ENCODE measurements around the gene PTPRCAP.
"Not testable (repeated sequence)": the region's sequence is repeated elsewhere in the genome, so short reads cannot be mapped to it uniquely, and the experiment has no call there.

Gene PTPRCAP

DNA sequence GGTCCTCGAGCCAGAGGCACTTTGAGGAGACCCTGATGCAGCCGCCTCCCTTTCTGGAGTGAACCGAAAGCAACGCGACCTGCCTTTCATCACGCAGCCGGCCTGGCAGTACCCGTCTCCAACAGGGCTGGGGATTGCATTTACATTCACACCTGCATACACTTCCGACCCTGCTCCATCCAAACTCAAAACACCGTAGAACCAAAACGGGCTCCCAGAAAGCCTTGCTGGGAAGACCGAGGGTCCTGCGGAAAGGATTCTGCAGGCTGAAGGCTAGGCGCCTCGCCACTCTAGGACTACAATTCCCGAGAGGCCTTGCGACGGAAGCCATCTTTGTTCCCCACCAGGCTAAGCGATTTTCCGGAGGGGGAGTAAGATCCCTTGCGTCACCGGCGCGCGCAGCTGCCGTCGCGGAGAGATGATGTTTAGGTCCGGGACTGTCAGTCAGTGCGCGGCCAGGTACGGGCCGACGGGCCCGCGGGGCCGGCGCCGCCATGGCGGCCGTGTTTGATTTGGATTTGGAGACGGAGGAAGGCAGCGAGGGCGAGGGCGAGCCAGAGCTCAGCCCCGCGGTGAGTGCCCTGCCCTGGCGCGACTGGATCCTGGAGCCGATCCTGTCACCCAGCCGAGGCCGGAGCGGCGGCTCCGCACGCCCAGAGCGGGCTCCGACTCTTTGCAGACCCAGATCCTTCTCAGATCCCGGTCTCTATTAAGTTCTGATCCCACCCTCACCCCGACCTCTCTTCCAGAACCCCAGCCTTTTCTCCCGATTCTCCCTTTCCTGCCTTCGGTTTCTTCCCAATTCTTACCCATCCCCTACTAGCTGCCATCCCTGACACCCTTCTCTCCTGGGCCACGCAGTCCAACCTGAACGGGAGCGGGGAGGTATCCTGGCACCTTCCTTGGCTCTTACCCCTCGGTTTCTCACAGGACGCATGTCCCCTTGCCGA, 9.2 kb downstream of the PTPRCAP start, which contains the start of gene RPS6KB2:
RPS6KB2 (plus strand) TSS at position 443 of the 950 bp plus-strand sequence; CDS start at position 495, 52 bp downstream.
- H3K4me3 ChIP-seq (ENCODE audit: low read depth, low read length): peak within 1 kb of the TSS; percentile 95
- TF ChIP-seq, protein P1, sequence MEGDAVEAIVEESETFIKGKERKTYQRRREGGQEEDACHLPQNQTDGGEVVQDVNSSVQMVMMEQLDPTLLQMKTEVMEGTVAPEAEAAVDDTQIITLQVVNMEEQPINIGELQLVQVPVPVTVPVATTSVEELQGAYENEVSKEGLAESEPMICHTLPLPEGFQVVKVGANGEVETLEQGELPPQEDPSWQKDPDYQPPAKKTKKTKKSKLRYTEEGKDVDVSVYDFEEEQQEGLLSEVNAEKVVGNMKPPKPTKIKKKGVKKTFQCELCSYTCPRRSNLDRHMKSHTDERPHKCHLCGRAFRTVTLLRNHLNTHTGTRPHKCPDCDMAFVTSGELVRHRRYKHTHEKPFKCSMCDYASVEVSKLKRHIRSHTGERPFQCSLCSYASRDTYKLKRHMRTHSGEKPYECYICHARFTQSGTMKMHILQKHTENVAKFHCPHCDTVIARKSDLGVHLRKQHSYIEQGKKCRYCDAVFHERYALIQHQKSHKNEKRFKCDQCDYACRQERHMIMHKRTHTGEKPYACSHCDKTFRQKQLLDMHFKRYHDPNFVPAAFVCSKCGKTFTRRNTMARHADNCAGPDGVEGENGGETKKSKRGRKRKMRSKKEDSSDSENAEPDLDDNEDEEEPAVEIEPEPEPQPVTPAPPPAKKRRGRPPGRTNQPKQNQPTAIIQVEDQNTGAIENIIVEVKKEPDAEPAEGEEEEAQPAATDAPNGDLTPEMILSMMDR (conservative IDR thresholded peaks at IDR 0.05; ENCODE audit: low read depth, low read length): no peak
- DNase-seq (ENCODE audit: low read depth): peak; percentile 99

GRCh38 chr11:67427364-67427859, 10.1 kb downstream of the PTPRCAP start:
- H3K4me3 ChIP-seq (ENCODE audit: low read depth, low read length): peak overlapping the region; percentile 95
- DNase-seq (ENCODE audit: low read depth): not testable (repeated sequence)

DNA sequence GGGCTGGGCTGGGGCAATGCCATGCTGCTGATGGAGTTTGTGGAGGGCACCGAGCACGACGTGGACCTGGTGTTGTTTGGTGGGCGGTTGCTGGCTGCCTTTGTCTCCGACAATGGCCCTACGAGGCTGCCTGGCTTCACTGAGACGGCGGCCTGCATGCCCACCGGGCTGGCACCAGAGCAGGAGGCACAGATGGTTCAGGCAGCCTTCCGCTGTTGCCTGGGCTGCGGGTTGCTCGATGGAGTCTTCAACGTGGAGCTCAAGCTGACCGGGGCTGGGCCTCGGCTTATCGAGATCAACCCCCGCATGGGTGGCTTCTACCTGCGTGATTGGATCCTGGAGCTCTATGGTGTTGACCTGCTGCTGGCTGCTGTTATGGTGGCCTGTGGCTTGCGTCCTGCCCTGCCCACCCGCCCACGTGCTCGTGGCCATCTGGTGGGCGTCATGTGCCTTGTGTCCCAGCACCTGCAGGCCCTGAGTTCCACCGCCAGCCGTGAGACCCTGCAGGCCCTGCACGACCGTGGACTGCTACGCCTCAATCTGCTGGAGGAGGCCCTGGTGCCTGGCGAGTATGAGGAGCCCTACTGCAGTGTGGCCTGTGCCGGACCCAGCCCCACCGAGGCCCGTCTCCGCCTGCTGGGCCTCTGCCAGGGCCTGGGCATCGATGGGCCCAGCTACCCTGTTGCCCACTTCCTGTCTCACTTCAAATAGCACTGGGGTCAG, 13.4 kb downstream of the PTPRCAP start:
- no peak for DNase-seq (ENCODE audit: low read depth)
- H3K4me3 ChIP-seq (ENCODE audit: low read depth, low read length): no peak overlapping the region

DNA sequence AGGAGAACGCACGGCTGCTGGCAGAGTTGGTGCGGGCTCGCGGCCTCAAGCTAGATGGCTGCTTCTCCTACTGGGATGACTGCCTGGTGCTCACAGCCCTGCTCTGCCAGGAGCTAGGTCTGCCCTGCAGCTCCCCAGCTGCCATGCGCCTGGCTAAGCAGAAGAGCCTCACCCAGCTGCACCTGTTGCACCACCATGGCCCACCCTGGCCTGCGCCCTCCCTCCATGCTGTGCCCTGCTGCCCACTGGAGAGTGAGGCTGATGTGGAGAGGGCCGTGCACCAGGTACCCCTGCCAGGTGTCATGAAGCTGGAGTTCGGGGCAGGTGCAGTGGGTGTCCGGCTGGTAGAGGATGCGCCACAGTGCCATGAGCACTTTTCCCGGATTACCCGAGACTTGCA, 14.0 kb downstream of the PTPRCAP start:
- TF ChIP-seq, protein P1 (conservative IDR thresholded peaks at IDR 0.05; ENCODE audit: low read depth, low read length): no peak
- no peak for DNase-seq (ENCODE audit: low read depth)
- H3K4me3 ChIP-seq (ENCODE audit: low read depth, low read length): no peak overlapping the region

More for the DNA sequence above, 13.4 kb downstream of the PTPRCAP start:
- TF ChIP-seq, protein P1 (conservative IDR thresholded peaks at IDR 0.05; ENCODE audit: low read depth, low read length): no peak

DNA sequence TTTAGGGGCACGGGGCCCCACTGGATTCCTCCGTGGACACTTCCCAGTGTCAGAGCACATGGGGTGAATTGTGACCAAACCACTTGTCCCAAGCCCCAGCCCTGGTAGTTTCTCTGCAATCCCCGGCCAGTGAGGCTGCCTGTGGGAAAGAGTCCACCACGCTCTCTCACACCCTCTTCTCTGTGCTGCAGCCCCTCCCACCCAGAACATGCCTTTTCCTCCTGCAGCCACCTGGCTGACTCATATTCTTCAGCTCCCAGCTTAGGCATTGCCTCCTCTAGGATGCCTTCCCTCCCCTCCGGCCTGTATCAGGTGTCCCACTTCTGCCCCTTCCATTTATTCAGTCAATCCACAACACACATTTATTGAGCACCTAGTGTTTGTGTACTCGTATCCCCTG, 14.6 kb downstream of the PTPRCAP start:
- DNase-seq (ENCODE audit: low read depth): no peak
- TF ChIP-seq, protein P1 (conservative IDR thresholded peaks at IDR 0.05; ENCODE audit: low read depth, low read length): no peak
- H3K4me3 ChIP-seq (ENCODE audit: low read depth, low read length): no peak overlapping the region

DNA sequence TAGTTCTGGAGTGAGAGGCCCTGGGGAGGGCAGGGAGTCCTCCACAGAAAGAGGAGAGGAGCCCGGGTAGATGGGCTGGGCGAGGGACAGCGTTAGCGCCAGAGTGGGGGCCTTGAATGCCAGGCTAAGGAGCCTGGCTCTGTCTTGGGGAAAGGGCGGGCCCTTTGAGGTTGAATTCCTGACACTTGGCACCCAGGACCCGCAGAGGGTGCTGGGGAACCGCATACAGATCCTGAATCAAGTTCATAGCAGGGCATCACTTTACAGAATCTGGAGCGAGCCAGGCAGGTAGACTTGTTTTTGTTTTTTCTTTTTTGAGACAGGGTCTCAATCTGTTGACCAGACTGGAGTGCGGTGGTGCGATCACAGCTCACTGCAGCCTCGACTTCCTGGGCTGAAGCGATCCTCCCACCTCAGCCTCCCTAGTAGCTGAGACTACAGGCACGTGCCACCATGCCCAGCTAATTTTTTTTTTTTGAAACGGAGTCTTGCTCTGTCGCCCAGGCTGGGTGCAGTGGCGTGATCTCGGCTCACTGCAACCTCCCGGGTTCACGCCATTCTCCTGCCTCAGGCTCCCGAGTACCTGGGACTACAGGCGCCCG, 16.0 kb downstream of the PTPRCAP start:
- H3K4me3 ChIP-seq (ENCODE audit: low read depth, low read length): peak overlapping the region; percentile 27
- no peak for DNase-seq (ENCODE audit: low read depth)
- TF ChIP-seq, protein P1 (conservative IDR thresholded peaks at IDR 0.05; ENCODE audit: low read depth, low read length): no peak
